ENCODE data around the gene ZNF428.

DNA sequence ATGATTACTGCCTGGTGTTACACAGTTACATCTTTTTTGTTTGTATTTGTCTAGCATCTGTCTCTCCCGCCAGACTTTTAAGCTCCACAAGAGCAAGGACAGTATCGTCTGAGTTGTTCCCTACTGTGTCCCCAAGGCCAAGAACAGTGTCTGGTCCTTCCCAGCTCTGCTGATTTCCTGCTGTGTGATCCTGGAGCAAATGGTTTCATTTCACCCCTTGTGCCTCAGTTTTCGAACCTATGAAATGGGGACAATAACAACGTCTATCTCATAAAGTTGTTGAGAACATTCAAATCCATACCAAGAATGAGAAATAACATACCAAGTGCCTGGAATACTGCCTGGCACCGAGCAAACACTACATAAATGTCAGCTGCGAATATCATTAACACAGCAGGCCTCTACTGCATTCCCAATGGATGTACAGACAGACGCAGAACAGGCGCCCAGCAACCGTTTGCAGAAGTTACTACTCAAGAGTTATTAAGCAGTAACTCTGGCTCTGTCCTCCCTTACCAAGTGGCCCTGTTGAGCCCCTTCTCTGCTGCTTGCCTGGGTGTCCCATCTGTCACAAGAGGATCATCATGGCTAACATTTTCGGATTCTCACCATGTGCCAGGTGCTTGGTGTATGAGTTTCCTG is 55.5 kb downstream of the ZNF428 start:
- no peak for TF ChIP-seq POLR2A (IDR thresholded peaks at IDR 0.05)
- TF ChIP-seq, protein P1, sequence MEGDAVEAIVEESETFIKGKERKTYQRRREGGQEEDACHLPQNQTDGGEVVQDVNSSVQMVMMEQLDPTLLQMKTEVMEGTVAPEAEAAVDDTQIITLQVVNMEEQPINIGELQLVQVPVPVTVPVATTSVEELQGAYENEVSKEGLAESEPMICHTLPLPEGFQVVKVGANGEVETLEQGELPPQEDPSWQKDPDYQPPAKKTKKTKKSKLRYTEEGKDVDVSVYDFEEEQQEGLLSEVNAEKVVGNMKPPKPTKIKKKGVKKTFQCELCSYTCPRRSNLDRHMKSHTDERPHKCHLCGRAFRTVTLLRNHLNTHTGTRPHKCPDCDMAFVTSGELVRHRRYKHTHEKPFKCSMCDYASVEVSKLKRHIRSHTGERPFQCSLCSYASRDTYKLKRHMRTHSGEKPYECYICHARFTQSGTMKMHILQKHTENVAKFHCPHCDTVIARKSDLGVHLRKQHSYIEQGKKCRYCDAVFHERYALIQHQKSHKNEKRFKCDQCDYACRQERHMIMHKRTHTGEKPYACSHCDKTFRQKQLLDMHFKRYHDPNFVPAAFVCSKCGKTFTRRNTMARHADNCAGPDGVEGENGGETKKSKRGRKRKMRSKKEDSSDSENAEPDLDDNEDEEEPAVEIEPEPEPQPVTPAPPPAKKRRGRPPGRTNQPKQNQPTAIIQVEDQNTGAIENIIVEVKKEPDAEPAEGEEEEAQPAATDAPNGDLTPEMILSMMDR (IDR thresholded peaks at IDR 0.05 in 4 of 5, conservative IDR thresholded peaks at IDR 0.05 in 1 of 5): no peak

All from gastrocnemius medialis (tissue), 4 donors.